Activated CD8-positive, alpha-beta T cell treated with anti-CD3 and anti-CD28 coated beads, Interleukin-2, amount 10 ng/mL, durations not matched to agents 7 days and 5 days (primary cell): ENCODE measurements around the gene TBX4. TPM values are rescaled to one million over a fixed set of nuclear protein-coding genes. Genes with fewer than 3 reads are reported as not detected.

ENCODE experiments used
- ATAC-seq: fragments of 150-1000 bp; cut with Tn5 transposase; one replicate; pipeline ENCODE4 v1.10.0; 2021; ENCODE audit warnings: moderate library complexity
- CTCF ChIA-PET: fragments of 350-600 bp; sonication (Branson Sonifier 250); formaldehyde crosslinking; loops from one replicate; lab custom pipeline; 2021; ENCODE audit warnings: antibody characterized with exemption; lab: Charles Lee
- POLR2A ChIA-PET: fragments of 350-600 bp; sonication (Branson Sonifier 250); formaldehyde crosslinking; loops from one replicate; lab custom pipeline; 2021; ENCODE audit warnings: antibody characterized with exemption; lab: Charles Lee
- DNase-seq: peaks from one replicate; pipeline ENCODE4 v3.0.0-alpha.2; 2020
- H3K27ac Mint-ChIP-seq: one replicate; pipeline ENCODE4 v1.8.0; 2021; ENCODE audit warnings: mild to moderate bottlenecking, mixed read lengths
- H3K27me3 Mint-ChIP-seq: one replicate; pipeline ENCODE4 v1.8.0; 2021; ENCODE audit warnings: low read depth, mixed read lengths
- H3K36me3 Mint-ChIP-seq: one replicate; pipeline ENCODE4 v1.8.0; 2021; ENCODE audit warnings: low read depth, mixed read lengths
- H3K4me1 Mint-ChIP-seq: one replicate; pipeline ENCODE4 v1.8.0; 2021; ENCODE audit warnings: low read depth, mixed read lengths
- H3K4me3 Mint-ChIP-seq: one replicate; pipeline ENCODE4 v1.8.0; 2021; ENCODE audit warnings: mild to moderate bottlenecking, mixed read lengths
- H3K9me3 Mint-ChIP-seq: one replicate; pipeline ENCODE4 v1.8.0; 2022; ENCODE audit warnings: mixed read lengths; ENCODE audit not compliant: insufficient read depth
- total RNA-seq, 2 experiments: library from RNA; stranded (reverse); gene quantifications; one replicate each; pipeline ENCODE4 v1.2.3, GENCODE V29; 2021

Gene TBX4
- total RNA-seq, 2 experiments from 2014 or later = not detected

GRCh38 chr17:61459142-61459809, 7.1 kb downstream of the TBX4 start:
- peaks cover 76% of the 10 kb centered on the region for H3K27me3 Mint-ChIP-seq
- no peaks in the 10 kb centered on the region for H3K9me3 Mint-ChIP-seq
- DNase-seq (no peak), ATAC-seq (no peak)
- POLR2A ChIA-PET = no interaction called here
- no peak overlapping the region for H3K27ac Mint-ChIP-seq
- H3K4me3 Mint-ChIP-seq = no peak overlapping the region
- H3K36me3 Mint-ChIP-seq = no peaks in the 10 kb centered on the region
- peaks cover 18% of the 10 kb centered on the region for H3K4me1 Mint-ChIP-seq
- CTCF ChIA-PET = no interaction called here

- no peaks in the 10 kb centered on the region for H3K36me3 Mint-ChIP-seq
- H3K27ac Mint-ChIP-seq = no peak overlapping the region
- no peak for DNase-seq
- ATAC-seq = no peak
- ChIA-PET POLR2A (interaction anchor here (1.0 kb wide), 1 partner anchor 11 kb away, joined by 3 read pairs; no protein-coding TSS in a partner anchor), CTCF (interaction anchor here (0.9 kb wide), 1 partner anchor 9 kb away, joined by 3 read pairs; no protein-coding TSS in a partner anchor)
- H3K9me3 Mint-ChIP-seq = no peaks in the 10 kb centered on the region
- no peak overlapping the region for H3K4me3 Mint-ChIP-seq
- peaks cover 71% of the 10 kb centered on the region for H3K27me3 Mint-ChIP-seq
- H3K4me1 Mint-ChIP-seq = peaks cover 14% of the 10 kb centered on the region
Measured at GRCh38 chr17:61459939-61460718, 7.9 kb downstream of the TBX4 start.

GRCh38 chr17:61460796-61461585, 8.8 kb downstream of the TBX4 start:
- ChIA-PET CTCF (interaction anchor here (0.9 kb wide), 1 partner anchor 8 kb away, joined by 3 read pairs; no protein-coding TSS in a partner anchor), POLR2A (interaction anchor here (1.0 kb wide), 1 partner anchor 11 kb away, joined by 3 read pairs; no protein-coding TSS in a partner anchor)
- H3K4me3 Mint-ChIP-seq = no peak overlapping the region

GRCh38 chr17:61461586-61461966, 9.4 kb downstream of the TBX4 start:
- H3K27ac Mint-ChIP-seq = no peak overlapping the region
- DNase-seq = no peak
- no peak overlapping the region for H3K4me3 Mint-ChIP-seq
- H3K36me3 Mint-ChIP-seq = no peaks in the 10 kb centered on the region
- peaks cover 13% of the 10 kb centered on the region for H3K4me1 Mint-ChIP-seq
- peaks cover 64% of the 10 kb centered on the region for H3K27me3 Mint-ChIP-seq
- no peaks in the 10 kb centered on the region for H3K9me3 Mint-ChIP-seq
- ChIA-PET CTCF (interaction anchor here (1.0 kb wide), 1 partner anchor 648 kb away, joined by 3 read pairs; no protein-coding TSS in a partner anchor), POLR2A (no interaction called here)
- no peak for ATAC-seq

More at GRCh38 chr17:61460796-61461585, 8.8 kb downstream of the TBX4 start:
- no peaks in the 10 kb centered on the region for H3K36me3 Mint-ChIP-seq
- peaks cover 65% of the 10 kb centered on the region for H3K27me3 Mint-ChIP-seq
- no peak overlapping the region for H3K27ac Mint-ChIP-seq
- ATAC-seq (no peak), DNase-seq (no peak)
- H3K4me1 Mint-ChIP-seq = peaks cover 13% of the 10 kb centered on the region
- H3K9me3 Mint-ChIP-seq = no peaks in the 10 kb centered on the region

- Mint-ChIP-seq H3K27me3 (peaks cover 58% of the 10 kb centered on the region), H3K9me3 (no peaks in the 10 kb centered on the region), H3K27ac (no peak overlapping the region), H3K4me1 (peaks cover 11% of the 10 kb centered on the region), H3K36me3 (no peaks in the 10 kb centered on the region), H3K4me3 (no peak overlapping the region)
- CTCF ChIA-PET = interaction anchor here (1.0 kb wide), 1 partner anchor 647 kb away, joined by 3 read pairs; no protein-coding TSS in a partner anchor
- no peak for ATAC-seq
- POLR2A ChIA-PET = no interaction called here
- no peak for DNase-seq
Measured at GRCh38 chr17:61461967-61462718, 9.9 kb downstream of the TBX4 start.

GRCh38 chr17:61462719-61463315, 10.6 kb downstream of the TBX4 start:
- ChIA-PET POLR2A (no interaction called here), CTCF (no interaction called here)
- DNase-seq (no peak), ATAC-seq (no peak)
- Mint-ChIP-seq H3K4me1 (peaks cover 7% of the 10 kb centered on the region), H3K9me3 (no peaks in the 10 kb centered on the region), H3K27ac (no peak overlapping the region), H3K4me3 (no peak overlapping the region), H3K36me3 (no peaks in the 10 kb centered on the region), H3K27me3 (peaks cover 55% of the 10 kb centered on the region)

GRCh38 chr17:61463316-61464129, 11.3 kb downstream of the TBX4 start:
- peaks cover 5% of the 10 kb centered on the region for H3K4me1 Mint-ChIP-seq
- no peak overlapping the region for H3K27ac Mint-ChIP-seq
- ATAC-seq (no peak), DNase-seq (no peak)
- H3K4me3 Mint-ChIP-seq = no peak overlapping the region
- ChIA-PET POLR2A (no interaction called here), CTCF (no interaction called here)
- peaks cover 50% of the 10 kb centered on the region for H3K27me3 Mint-ChIP-seq
- no peaks in the 10 kb centered on the region for H3K9me3 Mint-ChIP-seq
- H3K36me3 Mint-ChIP-seq = no peaks in the 10 kb centered on the region

- POLR2A ChIA-PET = no interaction called here
- CTCF ChIA-PET = no interaction called here
- Mint-ChIP-seq H3K4me1 (peaks cover 5% of the 10 kb centered on the region), H3K36me3 (no peaks in the 10 kb centered on the region), H3K27me3 (peaks cover 42% of the 10 kb centered on the region), H3K9me3 (no peaks in the 10 kb centered on the region), H3K27ac (no peak overlapping the region), H3K4me3 (no peak overlapping the region)
- ATAC-seq (no peak), DNase-seq (no peak)
Measured at GRCh38 chr17:61464130-61464842, 12.1 kb downstream of the TBX4 start.

GRCh38 chr17:61464843-61465180, 12.6 kb downstream of the TBX4 start:
- Mint-ChIP-seq H3K4me3 (no peak overlapping the region), H3K27ac (no peak overlapping the region), H3K27me3 (peaks cover 37% of the 10 kb centered on the region), H3K4me1 (peaks cover 5% of the 10 kb centered on the region), H3K9me3 (no peaks in the 10 kb centered on the region), H3K36me3 (no peaks in the 10 kb centered on the region)
- DNase-seq = no peak
- POLR2A ChIA-PET = no interaction called here
- CTCF ChIA-PET = no interaction called here
- ATAC-seq = no peak
